ENCODE measurements around the gene CSMD2.

The CSMD2 gene

GRCh38 chr1:33465316-33465715 is 699.7 kb downstream of the CSMD2 start:
- DNase-seq, result no peak

GRCh38 chr1:33464552-33464951 is 700.5 kb downstream of the CSMD2 start:
- DNase-seq, result no peak

Measured in OCI-M1 (cell line).